ENCODE data around the gene CNNM3.

GRCh38 chr2:96828874-96829273 is 12.8 kb downstream of the CNNM3 start:
- TF ChIP-seq CTCF (IDR thresholded peaks at IDR 0.05; ENCODE audit: insufficient read depth, low read length, poor library complexity, severe bottlenecking): no peak
- no peak for TF ChIP-seq EZH2phosphoT487 (conservative IDR thresholded peaks at IDR 0.05; ENCODE audit: low read length)
